Stimulated activated effector memory CD8-positive, alpha-beta T cell treated with anti-CD3 and anti-CD28 coated beads, Interleukin-12 subunit alpha, Interleukin-12 subunit beta, amount 100 ng/mL, for 72 hours (primary cell): Measurements from ENCODE around the gene CAPN13.

Experiments
- ATAC-seq: fragments of 150-1000 bp; cut with Tn5 transposase; 2 replicates; pipeline ENCODE4 v1.10.0; 2021
- DNase-seq, 2 donors: peaks; one replicate each; pipeline ENCODE4 v3.0.0; 2021 to 2022; ENCODE audit warnings: low spot score in 2 of 2
- H3K27ac Mint-ChIP-seq: one replicate; pipeline ENCODE4 v1.8.0; 2022; ENCODE audit warnings: mild to moderate bottlenecking, mixed read lengths
- H3K36me3 Mint-ChIP-seq: one replicate; pipeline ENCODE4 v1.8.0; 2022; ENCODE audit warnings: mild to moderate bottlenecking, mixed read lengths
- H3K4me1 Mint-ChIP-seq: one replicate; pipeline ENCODE4 v1.8.0; 2022; ENCODE audit warnings: mixed read lengths
- H3K4me3 Mint-ChIP-seq: one replicate; pipeline ENCODE4 v1.8.0; 2022; ENCODE audit warnings: mild to moderate bottlenecking, mixed read lengths
- H3K9me3 Mint-ChIP-seq: one replicate; pipeline ENCODE4 v1.8.0; 2022; ENCODE audit warnings: mixed read lengths

CAPN13 gene

GRCh38 chr2:30681022-30681421 lies 126.2 kb downstream of the CAPN13 start:
- H3K9me3 Mint-ChIP-seq: no peaks in the 10 kb centered on the region
- ATAC-seq (no peak), DNase-seq (no peak)
- no peaks in the 10 kb centered on the region for H3K4me1 Mint-ChIP-seq
- no peaks in the 10 kb centered on the region for H3K36me3 Mint-ChIP-seq
- H3K4me3 Mint-ChIP-seq: no peak overlapping the region
- no peak overlapping the region for H3K27ac Mint-ChIP-seq

DNA sequence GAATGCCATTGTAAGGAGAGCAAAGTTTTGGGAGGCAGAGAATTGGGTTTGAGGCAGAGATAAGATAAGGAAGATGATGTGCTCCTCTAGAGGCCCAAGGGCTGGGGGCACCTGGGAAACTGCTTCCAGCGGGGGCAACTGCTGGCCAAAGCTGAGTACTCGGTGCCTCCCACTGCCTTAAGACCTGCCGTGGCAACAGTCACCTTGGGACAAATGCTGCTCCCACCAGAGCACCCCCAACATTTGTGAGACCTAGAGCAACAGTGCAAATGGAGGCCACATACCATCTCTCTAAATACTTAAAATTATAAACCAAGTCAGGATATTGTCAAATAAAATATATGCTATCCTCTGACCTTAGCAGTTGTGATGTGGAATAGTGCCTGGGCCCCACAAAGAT lies 127.1 kb downstream of the CAPN13 start:
- H3K4me1 Mint-ChIP-seq: no peaks in the 10 kb centered on the region
- DNase-seq (no peak), ATAC-seq (no peak)
- H3K4me3 Mint-ChIP-seq: no peak overlapping the region
- no peaks in the 10 kb centered on the region for H3K9me3 Mint-ChIP-seq
- H3K36me3 Mint-ChIP-seq: no peaks in the 10 kb centered on the region
- no peak overlapping the region for H3K27ac Mint-ChIP-seq

- ATAC-seq (peak; percentile 77), DNase-seq (peak in 1 of 2 donors; percentile 43)
- Mint-ChIP-seq H3K27ac (no peak overlapping the region), H3K36me3 (no peaks in the 10 kb centered on the region), H3K9me3 (no peaks in the 10 kb centered on the region), H3K4me1 (no peaks in the 10 kb centered on the region), H3K4me3 (no peak overlapping the region)
Observed at GRCh38 chr2:30679426-30680088, 127.7 kb downstream of the CAPN13 start.

DNA sequence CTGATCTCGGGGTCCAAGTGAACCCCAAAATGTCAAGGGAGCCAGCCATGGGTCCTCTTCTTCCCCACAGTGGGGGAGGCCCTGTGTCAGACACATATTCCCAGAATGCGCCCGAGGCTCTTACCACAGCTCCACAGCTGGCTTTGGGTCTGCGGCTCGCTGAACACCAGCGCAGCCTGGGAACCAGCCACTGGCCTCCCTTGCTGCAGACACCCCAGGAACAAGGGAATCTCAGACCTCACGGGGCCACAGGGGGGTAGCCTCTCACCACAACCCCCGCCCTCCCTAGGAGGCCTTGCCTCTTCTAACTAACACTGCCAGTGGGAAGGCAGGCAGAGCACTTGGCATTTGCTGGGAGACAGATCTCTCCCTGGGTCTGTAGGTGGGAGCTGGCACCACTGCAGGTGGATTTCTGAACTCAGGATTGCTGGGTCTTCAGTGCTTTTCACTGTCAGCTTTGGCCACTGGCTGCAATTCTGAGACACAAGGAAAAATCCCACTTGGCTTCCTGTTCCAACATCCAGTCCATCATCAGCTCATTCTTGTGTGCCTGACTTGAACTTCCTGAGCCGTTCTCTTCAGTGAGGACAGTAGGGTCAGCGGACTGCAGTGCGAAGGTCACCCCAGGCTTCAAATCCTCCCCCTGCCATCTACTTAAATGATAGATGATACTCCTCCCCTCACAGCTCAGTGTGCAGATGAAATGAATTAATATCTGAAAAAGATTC lies 128.7 kb downstream of the CAPN13 start:
- H3K4me1 Mint-ChIP-seq: no peaks in the 10 kb centered on the region
- no peaks in the 10 kb centered on the region for H3K36me3 Mint-ChIP-seq
- no peak overlapping the region for H3K4me3 Mint-ChIP-seq
- H3K9me3 Mint-ChIP-seq: no peaks in the 10 kb centered on the region
- no peak for ATAC-seq
- peak in 1 of 2 donors; percentile 37 for DNase-seq
- H3K27ac Mint-ChIP-seq: no peak overlapping the region

GRCh38 chr2:30677861-30678385 lies 129.3 kb downstream of the CAPN13 start:
- no peaks in the 10 kb centered on the region for H3K4me1 Mint-ChIP-seq
- peak in 1 of 2 donors; percentile 38 for DNase-seq
- ATAC-seq: peak; percentile 14
- H3K27ac Mint-ChIP-seq: no peak overlapping the region
- no peaks in the 10 kb centered on the region for H3K9me3 Mint-ChIP-seq
- H3K36me3 Mint-ChIP-seq: no peaks in the 10 kb centered on the region
- no peak overlapping the region for H3K4me3 Mint-ChIP-seq

DNA sequence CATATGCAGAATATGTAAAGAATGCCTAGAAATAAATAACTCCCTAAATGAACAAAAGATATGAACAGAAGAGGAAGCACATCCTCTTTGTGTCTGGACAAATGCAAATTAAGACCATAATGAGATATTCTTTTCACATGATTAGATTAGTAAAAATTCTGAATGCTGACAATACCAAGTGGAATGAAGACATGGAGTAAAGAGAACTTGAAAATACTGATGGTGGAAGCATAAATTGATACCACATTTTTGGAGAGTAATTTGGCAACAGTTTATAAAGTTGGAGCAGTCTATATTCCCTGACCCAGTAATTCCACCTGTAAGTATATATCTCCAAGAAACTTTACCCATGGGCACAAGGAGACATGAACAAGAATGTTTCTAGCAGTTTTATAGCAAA lies 130.0 kb downstream of the CAPN13 start:
- Mint-ChIP-seq H3K9me3 (no peaks in the 10 kb centered on the region), H3K4me1 (no peaks in the 10 kb centered on the region), H3K27ac (no peak overlapping the region), H3K36me3 (no peaks in the 10 kb centered on the region), H3K4me3 (no peak overlapping the region)
- ATAC-seq: no peak
- no peak for DNase-seq

- Mint-ChIP-seq H3K27ac (no peak overlapping the region), H3K4me3 (no peak overlapping the region), H3K4me1 (no peaks in the 10 kb centered on the region), H3K9me3 (no peaks in the 10 kb centered on the region), H3K36me3 (no peaks in the 10 kb centered on the region)
- peak in 1 of 2 donors; percentile 40 for DNase-seq
- no peak for ATAC-seq
Observed at GRCh38 chr2:30675758-30676157, 131.5 kb downstream of the CAPN13 start.

DNA sequence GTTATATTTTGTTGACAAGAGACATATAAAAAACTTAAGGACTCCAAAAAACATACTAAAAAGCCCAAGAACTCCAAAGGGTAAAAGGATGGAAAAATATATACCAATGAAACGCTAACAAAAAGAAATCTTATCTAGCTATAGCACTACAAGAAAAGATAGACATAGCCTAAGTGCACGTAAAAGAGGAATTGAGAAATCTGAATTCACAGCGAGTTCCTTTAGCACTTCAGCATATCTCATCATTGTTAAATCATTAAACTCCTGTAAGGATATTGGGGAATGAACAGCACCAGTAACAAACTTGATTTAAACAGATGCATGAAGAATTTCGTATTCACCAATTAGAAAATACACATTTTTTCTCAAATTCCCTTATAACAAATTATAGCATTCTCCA lies 134.1 kb downstream of the CAPN13 start:
- ATAC-seq (no peak), DNase-seq (no peak)
- Mint-ChIP-seq H3K4me1 (no peaks in the 10 kb centered on the region), H3K4me3 (no peak overlapping the region), H3K9me3 (peaks cover 6% of the 10 kb centered on the region), H3K36me3 (no peaks in the 10 kb centered on the region), H3K27ac (no peak overlapping the region)
